Parathyroid adenoma (tissue), 2 donors: Measurements from ENCODE around the gene ZNF106.

ENCODE experiments used
- H2AFZ ChIP-seq: fragments of 300-600 bp; sonication (generic); one replicate; pipeline ENCODE4 v1.7.0; 2017; ENCODE audit warnings: antibody characterized with exemption, mild to moderate bottlenecking
- H3K27ac ChIP-seq: fragments of 300-600 bp; sonication (generic); one replicate; pipeline ENCODE4 v1.7.0; 2017
- H3K27me3 ChIP-seq: fragments of 300-600 bp; sonication (generic); one replicate; pipeline ENCODE4 v1.7.0; 2017; ENCODE audit warnings: low read length; ENCODE audit not compliant: control insufficient read depth, insufficient read depth
- H3K36me3 ChIP-seq: fragments of 300-600 bp; sonication (generic); one replicate; pipeline ENCODE4 v1.7.0; 2017; ENCODE audit warnings: low read length; ENCODE audit not compliant: control insufficient read depth, insufficient read depth
- H3K4me1 ChIP-seq: fragments of 300-600 bp; sonication (generic); one replicate; pipeline ENCODE4 v1.7.0; 2017; ENCODE audit warnings: control low read depth
- H3K4me2 ChIP-seq: fragments of 300-600 bp; sonication (generic); one replicate; pipeline ENCODE4 v1.7.0; 2017; ENCODE audit warnings: low read length
- H3K4me3 ChIP-seq: fragments of 300-600 bp; sonication (generic); one replicate; pipeline ENCODE4 v1.7.0; 2017; ENCODE audit warnings: low read depth, low read length
- H3K79me2 ChIP-seq: fragments of 300-600 bp; sonication (generic); one replicate; pipeline ENCODE4 v1.7.0; 2017; ENCODE audit warnings: control low read depth
- H3K9ac ChIP-seq: fragments of 300-600 bp; sonication (generic); one replicate; pipeline ENCODE4 v1.7.0; 2017; ENCODE audit warnings: mild to moderate bottlenecking
- H3K9me3 ChIP-seq: fragments of 300-600 bp; sonication (generic); one replicate; pipeline ENCODE4 v1.7.0; 2017; ENCODE audit warnings: low read length; ENCODE audit not compliant: control insufficient read depth
- TF ChIP-seq, protein P1 (sequence below): fragments of 300-600 bp; sonication (generic); IDR thresholded peaks from one replicate; pipeline ENCODE4 v1.7.0; 2017; ENCODE audit warnings: antibody characterized with exemption, mild to moderate bottlenecking
- donor health status: primary hyperparathyroidism.

The ZNF106 gene

DNA sequence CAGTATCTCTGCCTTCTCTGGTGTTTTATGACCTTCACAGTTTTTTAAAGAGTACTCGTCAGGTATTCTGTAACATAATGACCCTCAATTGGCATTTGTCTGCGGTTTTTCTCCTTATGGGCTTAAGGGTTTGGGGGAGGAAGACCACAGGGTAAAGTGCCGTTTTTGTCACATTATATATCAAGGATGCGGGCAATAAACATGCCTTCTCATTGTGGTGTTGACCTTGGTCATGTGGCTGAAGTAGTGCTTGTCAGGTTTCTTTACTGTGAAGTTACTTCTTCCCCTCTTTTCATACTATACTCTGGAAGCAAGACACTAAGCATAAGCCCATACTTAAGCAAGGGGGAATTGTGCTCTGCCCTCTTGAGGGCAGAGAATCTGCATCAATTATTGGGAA, 115.0 kb downstream of the ZNF106 start:
- TF ChIP-seq, protein P1, sequence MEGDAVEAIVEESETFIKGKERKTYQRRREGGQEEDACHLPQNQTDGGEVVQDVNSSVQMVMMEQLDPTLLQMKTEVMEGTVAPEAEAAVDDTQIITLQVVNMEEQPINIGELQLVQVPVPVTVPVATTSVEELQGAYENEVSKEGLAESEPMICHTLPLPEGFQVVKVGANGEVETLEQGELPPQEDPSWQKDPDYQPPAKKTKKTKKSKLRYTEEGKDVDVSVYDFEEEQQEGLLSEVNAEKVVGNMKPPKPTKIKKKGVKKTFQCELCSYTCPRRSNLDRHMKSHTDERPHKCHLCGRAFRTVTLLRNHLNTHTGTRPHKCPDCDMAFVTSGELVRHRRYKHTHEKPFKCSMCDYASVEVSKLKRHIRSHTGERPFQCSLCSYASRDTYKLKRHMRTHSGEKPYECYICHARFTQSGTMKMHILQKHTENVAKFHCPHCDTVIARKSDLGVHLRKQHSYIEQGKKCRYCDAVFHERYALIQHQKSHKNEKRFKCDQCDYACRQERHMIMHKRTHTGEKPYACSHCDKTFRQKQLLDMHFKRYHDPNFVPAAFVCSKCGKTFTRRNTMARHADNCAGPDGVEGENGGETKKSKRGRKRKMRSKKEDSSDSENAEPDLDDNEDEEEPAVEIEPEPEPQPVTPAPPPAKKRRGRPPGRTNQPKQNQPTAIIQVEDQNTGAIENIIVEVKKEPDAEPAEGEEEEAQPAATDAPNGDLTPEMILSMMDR = no peak

DNA sequence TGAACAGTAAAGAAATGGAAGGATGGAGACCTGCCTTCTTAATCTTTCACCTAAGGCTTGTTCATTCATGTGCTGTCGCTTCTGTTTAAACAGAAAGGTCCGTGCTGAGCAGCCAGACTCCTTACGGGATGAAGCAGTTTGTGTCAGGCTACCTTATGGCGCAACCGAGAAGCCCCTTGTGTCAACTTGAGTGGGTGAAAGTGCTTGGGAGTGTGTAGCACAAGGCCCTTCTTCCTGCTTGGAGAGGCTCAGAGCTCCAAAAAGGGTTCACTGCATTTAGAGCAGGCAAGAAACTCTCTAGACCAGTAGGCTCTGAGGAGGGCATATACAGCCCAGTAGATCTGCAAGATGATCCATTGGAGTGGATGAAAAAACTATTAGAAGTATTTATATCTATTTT, 115.7 kb downstream of the ZNF106 start:
- Histone ChIP-seq H3K4me2 (no peak overlapping the region), H3K9ac (no peak overlapping the region), H3K36me3 (no peaks in the 10 kb centered on the region), H2AFZ (no peak overlapping the region), H3K4me3 (no peak overlapping the region), H3K27ac (no peak overlapping the region), H3K79me2 (no peaks in the 10 kb centered on the region), H3K27me3 (no peaks in the 10 kb centered on the region), H3K4me1 (no peaks in the 10 kb centered on the region), H3K9me3 (no peaks in the 10 kb centered on the region)
- TF ChIP-seq, protein P1 = no peak

More for the DNA sequence above, 115.0 kb downstream of the ZNF106 start:
- no peaks in the 10 kb centered on the region for H3K4me1 ChIP-seq
- no peaks in the 10 kb centered on the region for H3K27me3 ChIP-seq
- H3K9me3 ChIP-seq = no peaks in the 10 kb centered on the region
- no peak overlapping the region for H3K27ac ChIP-seq
- no peak overlapping the region for H2AFZ ChIP-seq
- no peak overlapping the region for H3K4me3 ChIP-seq
- H3K4me2 ChIP-seq = no peak overlapping the region
- no peaks in the 10 kb centered on the region for H3K36me3 ChIP-seq
- H3K9ac ChIP-seq = no peak overlapping the region
- no peaks in the 10 kb centered on the region for H3K79me2 ChIP-seq

DNA sequence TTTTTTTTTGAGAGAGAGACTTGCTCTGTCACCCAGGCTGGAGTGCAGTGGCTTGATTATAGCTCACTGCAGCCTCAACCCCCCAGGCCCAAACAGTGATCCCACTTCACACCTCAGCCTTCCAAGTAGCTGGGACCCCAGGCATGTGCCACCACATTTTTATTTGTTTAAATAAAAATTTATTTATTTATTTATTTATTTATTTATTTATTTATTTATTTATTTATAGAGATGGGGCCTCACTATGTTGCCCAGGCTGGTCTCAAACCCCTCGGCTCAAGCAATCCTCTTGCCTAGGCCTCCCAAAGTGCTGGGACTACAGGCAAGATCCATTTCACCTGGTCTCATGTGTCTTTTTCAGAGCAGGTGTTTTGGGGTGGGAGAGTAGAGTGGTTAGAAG, 116.1 kb downstream of the ZNF106 start:
- Histone ChIP-seq H3K9ac (no peak overlapping the region), H2AFZ (no peak overlapping the region), H3K79me2 (no peaks in the 10 kb centered on the region), H3K36me3 (no peaks in the 10 kb centered on the region), H3K9me3 (no peaks in the 10 kb centered on the region), H3K27ac (no peak overlapping the region), H3K4me2 (no peak overlapping the region), H3K27me3 (no peaks in the 10 kb centered on the region), H3K4me1 (no peaks in the 10 kb centered on the region), H3K4me3 (no peak overlapping the region)
- TF ChIP-seq, protein P1 = no peak

DNA sequence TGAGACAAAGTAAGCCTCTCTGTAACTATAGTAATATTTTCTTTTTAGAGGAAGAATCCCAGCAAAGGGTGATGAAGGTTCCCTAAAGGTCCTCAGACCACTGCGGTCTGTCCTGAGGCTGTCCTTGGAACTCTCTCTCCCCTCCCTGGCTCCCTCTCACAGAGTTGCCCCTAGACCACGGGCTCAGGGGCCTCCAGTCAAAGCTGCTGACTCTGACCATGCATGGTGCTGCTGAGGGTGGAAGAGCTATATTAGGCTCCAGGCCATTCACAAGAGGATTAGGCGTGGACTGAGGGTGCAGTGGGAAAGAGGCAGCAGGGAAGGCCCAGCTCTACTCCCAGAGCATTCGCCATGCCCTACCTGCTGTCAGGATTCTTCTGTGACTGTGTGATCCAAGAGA, 117.0 kb downstream of the ZNF106 start:
- TF ChIP-seq, protein P1 = no peak

DNA sequence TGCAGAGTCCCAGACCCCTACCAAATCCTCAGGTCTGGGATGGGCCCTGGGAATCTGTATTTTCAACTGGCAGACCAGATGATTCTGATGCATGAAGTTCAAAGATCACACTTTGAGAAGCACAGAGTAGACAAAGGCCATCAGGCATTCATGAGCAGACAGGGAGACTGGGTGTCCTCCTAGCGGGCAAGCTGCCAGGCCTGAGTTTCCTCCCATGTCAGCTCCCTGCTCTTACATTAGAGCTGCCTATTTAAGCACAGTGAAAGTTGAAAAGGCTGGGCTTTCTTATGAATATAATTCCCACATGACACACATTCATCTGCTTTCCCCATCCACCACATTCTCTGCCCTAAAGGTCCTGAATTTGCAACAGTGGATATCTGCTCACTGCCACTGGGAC, 117.7 kb downstream of the ZNF106 start:
- no peak overlapping the region for H3K9ac ChIP-seq
- no peaks in the 10 kb centered on the region for H3K4me1 ChIP-seq
- no peaks in the 10 kb centered on the region for H3K36me3 ChIP-seq
- H3K9me3 ChIP-seq = no peaks in the 10 kb centered on the region
- no peaks in the 10 kb centered on the region for H3K79me2 ChIP-seq
- H3K4me2 ChIP-seq = no peak overlapping the region
- H3K4me3 ChIP-seq = no peak overlapping the region
- TF ChIP-seq, protein P1 = no peak
- no peaks in the 10 kb centered on the region for H3K27me3 ChIP-seq
- no peak overlapping the region for H3K27ac ChIP-seq
- no peak overlapping the region for H2AFZ ChIP-seq

More for the DNA sequence above, 117.0 kb downstream of the ZNF106 start:
- H3K79me2 ChIP-seq = no peaks in the 10 kb centered on the region
- H3K9ac ChIP-seq = no peak overlapping the region
- no peaks in the 10 kb centered on the region for H3K27me3 ChIP-seq
- no peak overlapping the region for H3K27ac ChIP-seq
- H3K4me1 ChIP-seq = no peaks in the 10 kb centered on the region
- no peaks in the 10 kb centered on the region for H3K36me3 ChIP-seq
- H3K4me3 ChIP-seq = no peak overlapping the region
- no peaks in the 10 kb centered on the region for H3K9me3 ChIP-seq
- no peak overlapping the region for H2AFZ ChIP-seq
- H3K4me2 ChIP-seq = no peak overlapping the region
